ENCODE results near the gene AGGF1.
"Not testable (repeated sequence)": the region's sequence is repeated elsewhere in the genome, so short reads cannot be mapped to it uniquely, and the experiment has no call there.

Gene AGGF1

GRCh38 chr5:77046416-77047073 is 16.3 kb downstream of the AGGF1 start:
- FAIRE-seq (no peak), DNase-seq (ENCODE audit: insufficient read length, low spot score) (no peak)
- no peak for TF ChIP-seq POLR2A (IDR thresholded peaks at IDR 0.05; ENCODE audit: low read depth, low read length)

- FAIRE-seq, result peak; percentile 36
- DNase-seq (ENCODE audit: insufficient read length, low spot score), result no peak
- TF ChIP-seq POLR2A (IDR thresholded peaks at IDR 0.05; ENCODE audit: low read depth, low read length), result no peak
Observed at GRCh38 chr5:77064040-77064439, 33.8 kb downstream of the AGGF1 start.

GRCh38 chr5:77065256-77065655 is 35.1 kb downstream of the AGGF1 start:
- FAIRE-seq, result no peak
- no peak for TF ChIP-seq POLR2A (IDR thresholded peaks at IDR 0.05; ENCODE audit: low read depth, low read length)
- no peak for DNase-seq (ENCODE audit: insufficient read length, low spot score)

- DNase-seq (ENCODE audit: insufficient read length, low spot score) (no peak), FAIRE-seq (peak; percentile 20)
- no peak for TF ChIP-seq POLR2A (IDR thresholded peaks at IDR 0.05; ENCODE audit: low read depth, low read length)
Observed at GRCh38 chr5:77066184-77066583, 36.0 kb downstream of the AGGF1 start.

GRCh38 chr5:77066823-77067442 is 36.7 kb downstream of the AGGF1 start:
- DNase-seq (ENCODE audit: insufficient read length, low spot score) (no peak), FAIRE-seq (no peak)
- TF ChIP-seq POLR2A (IDR thresholded peaks at IDR 0.05; ENCODE audit: low read depth, low read length), result no peak

GRCh38 chr5:77073667-77074066 is 43.5 kb downstream of the AGGF1 start:
- DNase-seq (ENCODE audit: insufficient read length, low spot score) (no peak), FAIRE-seq (no peak)
- TF ChIP-seq POLR2A (IDR thresholded peaks at IDR 0.05; ENCODE audit: low read depth, low read length), result no peak

- FAIRE-seq (no peak), DNase-seq (ENCODE audit: insufficient read length, low spot score) (no peak)
- TF ChIP-seq POLR2A (IDR thresholded peaks at IDR 0.05; ENCODE audit: low read depth, low read length), result no peak
Observed at GRCh38 chr5:77074745-77075144, 44.5 kb downstream of the AGGF1 start.

- no peak for FAIRE-seq
- TF ChIP-seq POLR2A (IDR thresholded peaks at IDR 0.05; ENCODE audit: low read depth, low read length), result no peak
- DNase-seq (ENCODE audit: insufficient read length, low spot score), result no peak
Observed at GRCh38 chr5:77076961-77077828, 47.0 kb downstream of the AGGF1 start.

- DNase-seq (ENCODE audit: insufficient read length, low spot score), result no peak
- TF ChIP-seq POLR2A (IDR thresholded peaks at IDR 0.05; ENCODE audit: low read depth, low read length), result no peak
- no peak for FAIRE-seq
Observed at GRCh38 chr5:77077829-77078176, 47.6 kb downstream of the AGGF1 start.

- not testable (repeated sequence) for FAIRE-seq; DNase-seq (ENCODE audit: insufficient read length, low spot score)
Observed at GRCh38 chr5:77080479-77080878, 50.3 kb downstream of the AGGF1 start.

- DNase-seq (ENCODE audit: insufficient read length, low spot score) (no peak), FAIRE-seq (no peak)
- no peak for TF ChIP-seq POLR2A (IDR thresholded peaks at IDR 0.05; ENCODE audit: low read depth, low read length)
Observed at GRCh38 chr5:77080905-77081304, 50.7 kb downstream of the AGGF1 start.

- no peak for TF ChIP-seq POLR2A (IDR thresholded peaks at IDR 0.05; ENCODE audit: low read depth, low read length)
- DNase-seq (ENCODE audit: insufficient read length, low spot score), result no peak
- FAIRE-seq, result no peak
Observed at GRCh38 chr5:77082280-77082679, 52.1 kb downstream of the AGGF1 start.

- TF ChIP-seq POLR2A (IDR thresholded peaks at IDR 0.05; ENCODE audit: low read depth, low read length), result no peak
- FAIRE-seq, result no peak
- DNase-seq (ENCODE audit: insufficient read length, low spot score), result no peak
Observed at GRCh38 chr5:77083088-77083487, 52.9 kb downstream of the AGGF1 start.

GRCh38 chr5:77086368-77086688 is 56.1 kb downstream of the AGGF1 start:
- FAIRE-seq (no peak), DNase-seq (ENCODE audit: insufficient read length, low spot score) (no peak)
- TF ChIP-seq POLR2A (IDR thresholded peaks at IDR 0.05; ENCODE audit: low read depth, low read length), result no peak
